GM23248 (cell line): ENCODE data around the gene PRKCA.

Experiments
- EZH2 ChIP-seq: fragments of 200-600 bp; sonication (generic); IDR thresholded peaks from 2 replicates; pipeline ENCODE4 v1.6.1; 2018; ENCODE audit warnings: antibody characterized with exemption, mild to moderate bottlenecking; ENCODE audit not compliant: insufficient read depth, poor library complexity, severe bottlenecking
- EZH2phosphoT487 ChIP-seq: fragments of 200-600 bp; sonication (generic); IDR thresholded peaks from 2 replicates; pipeline ENCODE4 v1.6.1; 2018; ENCODE audit warnings: antibody characterized with exemption, moderate library complexity, mild to moderate bottlenecking, low read depth; ENCODE audit not compliant: insufficient read depth

- TF ChIP-seq EZH2phosphoT487, result no peak
- no peak for TF ChIP-seq EZH2
Observed at GRCh38 chr17:66491213-66491612, 188.8 kb downstream of the PRKCA start.
